ENCODE data around the gene WBP2.
A peak's percentile ranks its signal among the peaks of the same experiment; 100 is the strongest.

WBP2 gene

DNA sequence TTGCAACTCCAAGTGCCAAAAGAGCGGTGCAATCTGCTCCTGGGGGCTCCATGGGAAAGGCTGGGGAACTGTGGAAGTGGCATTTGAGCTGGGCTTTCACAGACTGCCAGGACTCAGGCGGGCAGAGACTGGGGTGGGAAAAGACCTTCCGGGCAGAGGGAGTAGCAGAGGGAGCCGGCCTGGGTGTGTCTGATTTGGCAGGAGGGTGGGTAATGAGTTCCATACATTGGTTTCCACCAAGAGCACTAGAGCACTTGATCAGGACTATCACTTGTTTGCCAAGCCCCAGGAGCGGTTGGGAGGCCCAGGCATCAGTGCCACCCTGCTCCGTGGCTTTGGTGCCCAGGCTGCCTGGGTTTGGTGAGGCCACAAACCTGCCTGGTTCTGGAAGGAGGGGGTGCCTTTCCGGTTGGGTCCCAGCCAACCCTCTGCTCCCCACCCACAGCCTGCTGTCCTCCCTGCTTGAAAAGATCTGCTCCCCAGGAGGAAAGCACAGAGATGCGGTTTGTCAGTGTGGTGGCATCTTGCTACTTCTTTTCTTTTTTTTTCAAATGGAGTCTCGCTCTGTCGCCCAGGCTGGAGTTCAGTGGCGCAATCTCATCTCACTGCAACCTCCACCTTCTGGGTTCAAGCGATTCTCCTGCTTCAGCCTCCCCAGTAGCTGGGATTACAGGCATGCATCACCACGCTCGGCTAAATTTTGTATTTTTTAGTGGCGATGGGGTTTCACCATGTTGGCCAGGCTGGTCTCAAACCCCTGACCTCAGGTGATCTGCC lies 26.7 kb upstream of the WBP2 start:
- no peak for DNase-seq (ENCODE audit: low read depth)
- no peak overlapping the region for H3K4me3 ChIP-seq (ENCODE audit: low read depth, low read length)
- TF ChIP-seq, protein P1, sequence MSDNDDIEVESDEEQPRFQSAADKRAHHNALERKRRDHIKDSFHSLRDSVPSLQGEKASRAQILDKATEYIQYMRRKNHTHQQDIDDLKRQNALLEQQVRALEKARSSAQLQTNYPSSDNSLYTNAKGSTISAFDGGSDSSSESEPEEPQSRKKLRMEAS (IDR thresholded peaks at IDR 0.05; ENCODE audit: low read depth, low read length), result no peak
- TF ChIP-seq CTCF (IDR thresholded peaks at IDR 0.05; ENCODE audit: low read depth, low read length), result no peak
- no peak for TF ChIP-seq POLR2A (IDR thresholded peaks at IDR 0.05; ENCODE audit: extremely low read depth, insufficient read length)

GRCh38 chr17:75880266-75880665 lies 25.1 kb upstream of the WBP2 start:
- DNase-seq (ENCODE audit: low read depth), result no peak
- TF ChIP-seq POLR2A (IDR thresholded peaks at IDR 0.05; ENCODE audit: extremely low read depth, insufficient read length) (no peak), CTCF (IDR thresholded peaks at IDR 0.05; ENCODE audit: low read depth, low read length) (no peak)
- TF ChIP-seq, protein P1 (IDR thresholded peaks at IDR 0.05; ENCODE audit: low read depth, low read length), result no peak
- no peak overlapping the region for H3K4me3 ChIP-seq (ENCODE audit: low read depth, low read length)

DNA sequence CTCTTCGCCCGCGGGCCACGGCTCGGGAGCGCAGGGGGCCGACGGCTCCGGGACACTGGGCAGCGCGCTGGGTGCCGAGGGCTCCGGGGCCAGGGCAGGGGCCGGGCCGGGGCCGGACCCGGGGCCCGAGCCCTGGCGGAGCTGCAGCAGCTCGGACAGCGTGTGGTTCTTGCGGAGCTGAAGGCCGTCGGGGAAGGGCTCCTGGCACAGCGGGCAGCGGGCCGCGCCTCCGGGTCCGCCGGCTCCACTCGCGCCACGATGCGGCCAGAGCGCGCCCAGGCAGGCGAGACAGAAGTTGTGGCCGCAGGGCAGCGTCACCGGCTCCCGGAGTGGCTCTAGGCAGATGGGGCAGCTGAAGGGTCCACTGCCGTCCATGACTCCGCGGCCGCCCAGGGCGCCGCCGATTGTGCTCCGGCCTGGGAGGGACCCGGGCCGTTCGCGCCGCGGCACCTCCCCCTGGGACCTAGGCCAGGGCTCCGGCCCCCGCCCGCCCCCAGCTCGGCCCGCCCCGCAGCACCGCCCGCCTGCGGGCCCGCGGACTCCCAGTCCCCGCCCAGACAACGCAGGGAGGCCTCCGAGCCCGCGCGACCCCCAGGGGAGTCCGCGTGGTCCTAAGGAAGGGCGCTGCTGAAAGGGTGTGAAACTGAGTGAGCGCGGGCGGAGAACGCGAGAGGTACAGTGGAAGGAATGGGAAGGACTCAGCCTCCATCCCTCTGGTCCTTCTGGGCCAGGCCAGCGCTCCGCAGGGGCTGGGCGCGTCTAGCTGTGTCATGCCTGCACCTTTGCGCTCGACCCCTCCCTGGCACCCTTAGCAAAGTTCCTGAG lies 23.3 kb upstream of the WBP2 start, which contains the start of gene TRIM47:
Gene TRIM47, minus strand, starts transcription at position 408 of the 825 bp plus-strand sequence. Its CDS starts 33 bp downstream, at position 375.
- peak; percentile 34 for DNase-seq (ENCODE audit: low read depth)
- TF ChIP-seq MYC (IDR thresholded peaks at IDR 0.05; ENCODE audit: low read depth, low read length), result no peak
- no peak for TF ChIP-seq CTCF (IDR thresholded peaks at IDR 0.05; ENCODE audit: low read depth, low read length)
- TF ChIP-seq POLR2A (IDR thresholded peaks at IDR 0.05; ENCODE audit: extremely low read depth, insufficient read length), result no peak
- TF ChIP-seq, protein P1 (IDR thresholded peaks at IDR 0.05; ENCODE audit: low read depth, low read length), result no peak

GRCh38 chr17:75877752-75878173 lies 22.6 kb upstream of the WBP2 start:
- no peak overlapping the region for H3K4me3 ChIP-seq (ENCODE audit: low read depth, low read length)
- no peak for TF ChIP-seq POLR2A (IDR thresholded peaks at IDR 0.05; ENCODE audit: extremely low read depth, insufficient read length)
- TF ChIP-seq CTCF (IDR thresholded peaks at IDR 0.05; ENCODE audit: low read depth, low read length), result peak; percentile 39
- peak; percentile 71 for DNase-seq (ENCODE audit: low read depth)

More for the DNA sequence above, 23.3 kb upstream of the WBP2 start, which contains the start of gene TRIM47:
- no peak within 1 kb of the TSS for H3K4me3 ChIP-seq (ENCODE audit: low read depth, low read length)

DNA sequence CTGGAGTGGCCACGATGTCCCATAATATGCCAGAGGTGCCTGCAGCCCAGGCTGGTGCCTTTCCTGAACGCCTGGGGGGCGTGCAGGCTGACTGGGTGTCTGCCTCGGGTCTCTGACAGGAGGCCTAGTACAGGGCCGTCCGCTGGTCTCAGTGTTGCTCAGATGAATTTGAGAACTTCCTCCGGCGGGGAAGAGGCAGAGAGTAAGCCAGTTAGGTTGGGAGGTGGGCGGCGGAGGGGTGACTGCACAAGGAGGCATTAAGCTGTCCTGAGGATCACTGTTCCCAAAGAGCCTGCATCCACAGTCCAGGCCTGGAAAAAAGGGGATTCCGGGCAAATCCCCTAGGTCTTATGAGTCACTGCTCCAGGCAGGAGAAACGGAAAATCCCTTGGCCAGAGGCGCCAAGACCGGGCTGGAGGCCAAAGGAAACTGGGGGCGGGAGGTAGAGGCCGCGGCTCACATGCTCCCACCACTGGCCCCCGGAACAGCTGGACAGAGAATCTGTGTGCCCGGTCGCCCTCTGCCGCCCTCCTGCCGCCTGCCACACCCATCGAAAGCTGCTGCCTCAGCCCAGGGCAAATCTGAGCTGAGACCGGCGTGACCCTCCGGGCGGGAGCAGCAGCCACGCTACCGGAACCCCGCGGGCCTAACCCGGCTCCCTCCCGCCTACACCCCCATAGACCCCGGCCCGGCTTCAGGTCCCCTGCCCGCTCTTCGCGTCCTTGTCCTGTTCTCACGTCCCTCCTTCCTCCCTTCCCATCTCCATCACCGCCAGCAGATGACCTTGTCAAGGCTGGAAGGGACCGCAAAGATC lies 22.0 kb upstream of the WBP2 start:
- no peak for DNase-seq (ENCODE audit: low read depth)
- no peak for TF ChIP-seq CTCF (IDR thresholded peaks at IDR 0.05; ENCODE audit: low read depth, low read length)
- TF ChIP-seq POLR2A (IDR thresholded peaks at IDR 0.05; ENCODE audit: extremely low read depth, insufficient read length), result no peak
- TF ChIP-seq, protein P1 (IDR thresholded peaks at IDR 0.05; ENCODE audit: low read depth, low read length), result no peak
- H3K4me3 ChIP-seq (ENCODE audit: low read depth, low read length), result no peak overlapping the region

All from NB4 (cell line).